GM21825 (cell line): ENCODE measurements around the gene UROD.
"Not testable (repeated sequence)": the region's sequence is repeated elsewhere in the genome, so short reads cannot be mapped to it uniquely, and the experiment has no call there.

Source experiments
- ATAC-seq: cut with Tn5 transposase; IDR thresholded peaks from one replicate; pipeline ENCODE4 v1.9.1; 2021; ENCODE audit warnings: mild to moderate bottlenecking, moderate library complexity; ENCODE audit not compliant: unreplicated experiment

The UROD gene

DNA sequence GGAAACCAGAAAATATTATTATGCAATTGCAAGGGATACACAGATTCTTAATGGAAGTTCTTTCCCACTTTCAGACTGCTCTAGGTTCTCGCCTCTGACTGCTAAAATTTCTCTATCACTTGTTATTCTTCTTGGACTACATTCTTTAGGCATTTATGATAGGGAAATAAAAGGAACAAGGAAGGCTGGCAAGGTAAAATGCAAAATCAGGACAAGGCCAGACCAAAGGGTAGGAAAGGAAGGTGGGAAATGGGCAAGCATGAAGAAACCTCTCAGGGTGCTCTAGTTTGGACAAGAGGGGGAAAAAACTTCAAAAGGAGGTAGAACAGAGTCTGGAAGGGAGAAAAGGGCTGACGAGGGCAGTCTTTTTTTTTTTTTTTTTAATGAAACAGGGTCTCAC, 26.2 kb downstream of the UROD start:
- no peak for ATAC-seq

- no peak for ATAC-seq
Measured at GRCh38 chr1:45038661-45039364, 26.8 kb downstream of the UROD start.

GRCh38 chr1:45040297-45040696, 28.2 kb downstream of the UROD start:
- no peak for ATAC-seq

GRCh38 chr1:45043094-45043493, 31.0 kb downstream of the UROD start:
- ATAC-seq, result no peak

DNA sequence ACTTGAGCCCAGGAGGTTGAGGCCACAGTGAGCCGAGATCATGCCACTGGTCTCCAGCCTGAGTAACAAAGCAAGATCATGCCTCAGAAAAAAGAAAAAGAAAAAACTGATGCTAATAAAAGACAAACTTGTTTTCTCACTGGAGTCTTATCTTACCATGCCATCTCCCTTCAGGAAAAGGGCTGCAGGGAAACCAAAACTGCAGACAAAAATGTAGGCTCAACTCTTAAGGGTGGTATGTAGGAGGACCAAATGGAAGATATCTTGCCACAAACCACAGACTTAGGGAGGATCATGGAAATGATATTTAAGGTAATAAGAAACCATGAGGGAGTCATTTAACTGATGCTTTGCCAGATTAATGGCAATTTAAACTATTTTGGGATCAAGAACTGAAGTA, 32.9 kb downstream of the UROD start:
- ATAC-seq, result no peak

DNA sequence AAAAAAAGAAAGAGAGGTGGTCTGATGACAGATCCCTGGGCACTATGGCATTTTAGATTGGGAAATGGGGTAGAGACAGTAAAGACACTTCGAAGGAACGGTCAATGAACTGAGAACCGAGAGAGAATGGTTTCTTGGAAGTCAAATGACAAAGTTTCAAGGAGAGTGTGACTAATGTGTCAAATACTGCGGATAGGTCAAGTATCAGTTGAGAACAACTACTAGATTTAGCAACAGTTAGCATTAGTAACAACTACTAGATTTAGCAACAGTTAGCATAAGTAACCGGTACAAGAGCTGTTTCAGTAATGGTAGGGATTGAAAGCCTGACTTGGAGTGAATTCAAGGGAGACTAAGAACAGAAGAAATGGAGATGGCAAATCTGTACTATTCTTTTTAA, 35.0 kb downstream of the UROD start:
- no peak for ATAC-seq

DNA sequence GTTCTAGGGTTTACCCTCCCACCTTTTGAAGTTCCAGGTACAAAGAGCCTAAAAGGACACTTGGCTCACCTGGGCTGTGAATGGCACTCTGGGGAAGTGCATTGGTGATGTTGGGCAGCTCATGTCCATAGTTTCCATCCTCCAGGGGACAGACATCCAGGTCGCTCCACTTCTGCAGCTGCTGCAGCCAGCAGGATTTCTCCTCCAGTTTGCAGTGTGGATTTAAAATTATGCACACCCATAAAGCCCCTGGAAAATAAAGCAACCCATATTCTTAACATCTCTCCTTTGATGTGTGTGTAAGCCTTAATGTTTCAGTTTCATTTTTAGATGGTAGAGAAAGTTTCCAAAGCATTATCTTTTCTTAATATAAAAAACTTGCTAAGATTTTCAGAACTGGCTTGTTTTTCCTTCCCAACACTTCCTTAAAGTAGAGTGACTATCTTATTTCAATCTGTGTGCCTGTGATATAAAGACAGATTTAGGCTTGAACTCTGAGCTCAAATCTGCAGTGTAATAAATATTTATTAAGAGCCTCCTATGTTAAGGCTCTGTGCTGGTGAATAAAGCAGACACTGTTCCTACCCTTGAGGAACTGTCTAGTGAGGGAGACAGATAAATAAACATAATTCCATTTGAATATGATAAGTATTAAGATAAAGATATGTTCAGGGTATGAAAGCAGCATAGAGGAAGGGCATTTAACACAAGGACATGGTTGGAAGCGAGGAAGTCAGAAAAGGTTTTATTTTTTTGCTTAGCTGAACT, 39.1 kb downstream of the UROD start:
- ATAC-seq, result no peak

- ATAC-seq, result no peak
Measured at GRCh38 chr1:45057542-45057941, 45.5 kb downstream of the UROD start.

DNA sequence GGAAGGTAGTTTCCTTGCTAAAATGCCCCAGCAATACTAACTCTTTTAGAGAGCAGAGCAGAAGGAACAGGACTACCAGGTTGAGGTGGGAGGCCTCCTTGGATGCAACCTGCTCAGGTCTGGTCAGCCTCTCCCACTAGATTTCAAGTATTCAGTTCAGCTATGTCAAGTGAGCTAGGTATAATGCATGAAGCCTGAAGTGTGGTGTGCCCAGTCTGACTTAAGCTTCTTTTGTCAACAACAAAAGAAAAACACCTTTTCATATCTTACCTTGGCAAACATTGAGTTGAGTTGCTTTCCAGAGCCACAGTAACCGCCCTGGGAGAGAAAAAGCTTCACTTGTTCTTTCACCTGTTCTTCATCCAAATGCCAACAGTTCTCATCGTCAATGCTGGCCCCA, 47.8 kb downstream of the UROD start:
- ATAC-seq, result no peak

DNA sequence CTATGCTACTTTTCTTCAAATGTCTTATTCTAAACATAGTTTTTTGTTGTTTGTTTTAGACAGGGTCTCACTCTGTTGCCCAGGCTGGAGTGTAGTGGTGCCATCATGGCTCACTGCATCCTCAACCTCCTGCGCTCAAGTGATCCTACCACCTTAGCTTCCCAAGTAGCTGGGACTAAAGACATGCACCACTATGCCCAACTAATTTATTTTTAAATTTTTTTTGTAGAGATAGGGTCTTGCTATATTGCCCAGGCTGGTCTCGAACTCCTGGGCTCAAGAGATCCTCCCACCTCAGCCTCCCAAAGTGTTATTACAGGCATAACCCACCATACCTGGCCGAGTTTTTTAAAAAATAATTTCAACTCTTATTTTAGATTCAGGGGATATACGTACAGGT, 50.4 kb downstream of the UROD start:
- not testable (repeated sequence) for ATAC-seq

- ATAC-seq, result no peak
Measured at GRCh38 chr1:45065083-45065482, 53.0 kb downstream of the UROD start.
